Adrenal gland (tissue), 5 donors: ENCODE measurements around the gene COL17A1.

ENCODE experiments used
- POLR2A ChIP-seq, 2 donors: fragments of 450-650 bp; IDR thresholded peaks; one replicate each; pipeline ENCODE4 v1.6.1; 2017; ENCODE audit warnings: antibody characterized with exemption in 2 of 2, mild to moderate bottlenecking in 2 of 2, moderate library complexity in 1 of 2
- TF ChIP-seq, protein P1 (sequence below), 6 experiments: fragments of 450-650 bp in 4 of 6; fragments of 200-600 bp in 2 of 6; sonication (generic) in 1 of 6; IDR thresholded peaks; 1 replicate in 5 of 6; 2 replicates in 1 of 6; pipeline versions ENCODE4 v1.5.1 to v1.8.0; 2016 to 2021; ENCODE audit warnings: antibody characterized with exemption in 6 of 6, mild to moderate bottlenecking in 2 of 6, moderate library complexity in 1 of 6
- donor health status: DM: no; HTN: no; CAD: no.

DNA sequence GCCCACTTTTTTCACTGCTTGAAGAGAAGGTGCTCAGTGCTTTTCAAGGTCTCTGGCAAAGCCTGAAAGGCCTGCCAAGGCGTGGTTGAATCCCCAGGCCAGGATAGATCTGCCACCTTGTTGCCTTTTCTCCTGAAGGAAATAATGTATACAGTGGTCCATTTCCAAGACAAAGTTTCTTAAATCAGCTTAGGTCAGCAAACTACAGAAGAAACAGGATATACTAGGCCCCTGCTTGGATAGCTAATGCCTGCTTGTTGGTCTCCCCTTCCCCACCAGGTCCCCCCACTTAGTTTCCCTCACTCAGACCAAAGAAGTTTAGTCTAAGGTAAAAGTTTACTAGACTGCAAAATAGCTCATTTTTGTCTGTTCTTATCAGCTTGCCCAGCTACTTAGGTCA lies 19.9 kb downstream of the COL17A1 start:
- TF ChIP-seq, protein P1, sequence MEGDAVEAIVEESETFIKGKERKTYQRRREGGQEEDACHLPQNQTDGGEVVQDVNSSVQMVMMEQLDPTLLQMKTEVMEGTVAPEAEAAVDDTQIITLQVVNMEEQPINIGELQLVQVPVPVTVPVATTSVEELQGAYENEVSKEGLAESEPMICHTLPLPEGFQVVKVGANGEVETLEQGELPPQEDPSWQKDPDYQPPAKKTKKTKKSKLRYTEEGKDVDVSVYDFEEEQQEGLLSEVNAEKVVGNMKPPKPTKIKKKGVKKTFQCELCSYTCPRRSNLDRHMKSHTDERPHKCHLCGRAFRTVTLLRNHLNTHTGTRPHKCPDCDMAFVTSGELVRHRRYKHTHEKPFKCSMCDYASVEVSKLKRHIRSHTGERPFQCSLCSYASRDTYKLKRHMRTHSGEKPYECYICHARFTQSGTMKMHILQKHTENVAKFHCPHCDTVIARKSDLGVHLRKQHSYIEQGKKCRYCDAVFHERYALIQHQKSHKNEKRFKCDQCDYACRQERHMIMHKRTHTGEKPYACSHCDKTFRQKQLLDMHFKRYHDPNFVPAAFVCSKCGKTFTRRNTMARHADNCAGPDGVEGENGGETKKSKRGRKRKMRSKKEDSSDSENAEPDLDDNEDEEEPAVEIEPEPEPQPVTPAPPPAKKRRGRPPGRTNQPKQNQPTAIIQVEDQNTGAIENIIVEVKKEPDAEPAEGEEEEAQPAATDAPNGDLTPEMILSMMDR (IDR thresholded peaks at IDR 0.05): no peak
- no peak for TF ChIP-seq POLR2A (IDR thresholded peaks at IDR 0.05)
